Trophoblast cell (in vitro differentiated cells and primary cell): ENCODE results near the gene CD7.
"Not testable (repeated sequence)": the region's sequence is repeated elsewhere in the genome, so short reads cannot be mapped to it uniquely, and the experiment has no call there.

Experiments used
- DNase-seq, 2 donors: peaks; one replicate each; pipeline ENCODE4 v3.0.0-alpha.2; 2016
- H2AFZ ChIP-seq: 2 replicates; pipeline ENCODE4 v1.6.1; 2013; ENCODE audit warnings: low read length, moderate library complexity, mild to moderate bottlenecking; ENCODE audit not compliant: insufficient read depth, poor library complexity
- H2AK5ac ChIP-seq: 2 replicates; pipeline ENCODE4 v1.6.1; 2013; ENCODE audit warnings: mild to moderate bottlenecking, low read length
- H2BK120ac ChIP-seq: 2 replicates; pipeline ENCODE4 v1.6.1; 2013; ENCODE audit warnings: low read length, mild to moderate bottlenecking, moderate library complexity; ENCODE audit not compliant: insufficient read depth, poor library complexity
- H2BK12ac ChIP-seq: 2 replicates; pipeline ENCODE4 v1.6.1; 2013; ENCODE audit warnings: mild to moderate bottlenecking, low read length, moderate library complexity
- H2BK5ac ChIP-seq: 2 replicates; pipeline ENCODE4 v1.6.1; 2013; ENCODE audit warnings: low read length, low read depth, moderate library complexity, mild to moderate bottlenecking; ENCODE audit not compliant: poor library complexity
- H3K14ac ChIP-seq: 2 replicates; pipeline ENCODE4 v1.6.1; 2013; ENCODE audit warnings: mild to moderate bottlenecking, low read length
- H3K18ac ChIP-seq: 2 replicates; pipeline ENCODE4 v1.6.1; 2013; ENCODE audit warnings: mild to moderate bottlenecking, low read length
- H3K23ac ChIP-seq: 2 replicates; pipeline ENCODE4 v1.6.1; 2013; ENCODE audit warnings: low read length
- H3K27ac ChIP-seq: 2 replicates; pipeline ENCODE4 v1.5.1; 2013; ENCODE audit warnings: low read depth, mild to moderate bottlenecking, inconsistent platforms, low read length, moderate library complexity
- H3K27me3 ChIP-seq: 2 replicates; pipeline ENCODE4 v1.6.1; 2013; ENCODE audit warnings: inconsistent platforms, mild to moderate bottlenecking, low read length, moderate library complexity; ENCODE audit not compliant: insufficient read depth
- H3K36me3 ChIP-seq, 2 experiments: 1 replicate in 1 of 2; 2 replicates in 1 of 2; pipeline ENCODE4 v1.6.1; 2013; ENCODE audit warnings: low read length in 2 of 2, mild to moderate bottlenecking in 2 of 2, moderate library complexity in 1 of 2; ENCODE audit not compliant: insufficient read depth in 2 of 2, control insufficient read depth in 1 of 2
- H3K4ac ChIP-seq: 2 replicates; pipeline ENCODE4 v1.6.1; 2013; ENCODE audit warnings: low read depth, mild to moderate bottlenecking, low read length, moderate library complexity
- H3K4me1 ChIP-seq, 2 experiments: 1 replicate in 1 of 2; 2 replicates in 1 of 2; pipeline ENCODE4 v1.6.1; 2013; ENCODE audit warnings: low read length in 2 of 2, mild to moderate bottlenecking in 2 of 2, moderate library complexity in 1 of 2; ENCODE audit not compliant: insufficient read depth in 2 of 2, control insufficient read depth in 1 of 2
- H3K4me2 ChIP-seq: 2 replicates; pipeline ENCODE4 v1.6.1; 2013; ENCODE audit warnings: inconsistent platforms, mild to moderate bottlenecking, low read length, moderate library complexity
- H3K4me3 ChIP-seq: 2 replicates; pipeline ENCODE4 v1.5.1; 2013; ENCODE audit warnings: mild to moderate bottlenecking, low read depth, low read length, inconsistent platforms
- H3K79me1 ChIP-seq: one replicate; pipeline ENCODE4 v1.6.1; 2013; ENCODE audit warnings: low read length
- H3K79me2 ChIP-seq: 2 replicates; pipeline ENCODE4 v1.6.1; 2013; ENCODE audit warnings: low read length, mild to moderate bottlenecking; ENCODE audit not compliant: control insufficient read depth, insufficient read depth, poor library complexity
- H3K9ac ChIP-seq: 2 replicates; pipeline ENCODE4 v1.6.1; 2013; ENCODE audit warnings: mild to moderate bottlenecking, low read length
- H3K9me3 ChIP-seq: 2 replicates; pipeline ENCODE4 v1.6.1; 2013; ENCODE audit warnings: low read depth, mild to moderate bottlenecking, control low read depth, inconsistent platforms, low read length; ENCODE audit not compliant: insufficient read depth
- H4K12ac ChIP-seq: 2 replicates; pipeline ENCODE4 v1.6.1; 2013; ENCODE audit warnings: low read depth, mild to moderate bottlenecking, low read length, moderate library complexity
- H4K8ac ChIP-seq: 2 replicates; pipeline ENCODE4 v1.6.1; 2013; ENCODE audit warnings: low read depth, mild to moderate bottlenecking, low read length, moderate library complexity
- H4K91ac ChIP-seq: one replicate; pipeline ENCODE4 v1.6.1; 2013; ENCODE audit warnings: low read depth, mild to moderate bottlenecking, low read length, moderate library complexity
- WGBS: extraction: QIAGEN DNeasy Blood & Tissue Kit; methylation state at CpG from one replicate; pipeline ENCODE4 v1.1.7; 2013; ENCODE audit warnings: missing lambda C conversion rate; ENCODE audit not compliant: insufficient read length, insufficient coverage; ENCODE audit errors: extremely low coverage; 5-methylcytosine and 5-hydroxymethylcytosine counted together

The CD7 gene

DNA sequence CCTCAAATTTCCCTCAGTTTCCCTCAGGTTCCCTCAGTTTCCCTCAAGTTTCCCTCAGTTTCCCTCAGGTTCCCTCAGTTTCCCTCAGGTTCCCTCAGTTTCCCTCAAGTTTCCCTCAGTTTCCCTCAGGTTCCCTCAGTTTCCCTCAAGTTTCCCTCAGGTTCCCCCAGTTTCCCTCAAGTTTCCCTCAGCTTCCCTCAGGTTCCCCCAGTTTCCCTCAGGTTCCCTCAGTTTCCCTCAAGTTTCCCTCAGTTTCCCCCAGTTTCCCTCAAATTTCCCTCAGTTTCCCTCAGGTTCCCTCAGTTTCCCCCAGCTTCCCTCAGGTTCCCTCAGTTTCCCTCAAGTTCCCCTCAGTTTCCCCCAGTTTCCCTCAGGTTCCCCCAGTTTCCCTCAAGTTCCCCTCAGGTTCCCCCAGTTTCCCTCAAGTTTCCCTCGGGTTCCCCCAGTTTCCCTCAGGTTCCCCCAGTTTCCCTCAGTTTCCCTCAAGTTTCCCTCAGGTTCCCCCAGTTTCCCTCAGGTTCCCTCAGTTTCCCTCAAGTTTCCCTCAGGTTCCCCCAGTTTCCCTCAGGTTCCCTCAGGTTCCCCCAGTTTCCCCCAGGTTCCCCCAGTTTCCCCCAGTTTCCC is 42.2 kb upstream of the CD7 start:
- not testable (repeated sequence) for H2AFZ ChIP-seq, H3K79me2 ChIP-seq, H3K79me1 ChIP-seq, H3K23ac ChIP-seq, H3K18ac ChIP-seq, H2BK12ac ChIP-seq, H3K4ac ChIP-seq, H3K27me3 ChIP-seq, H2BK5ac ChIP-seq, H3K9ac ChIP-seq, H4K8ac ChIP-seq, H3K4me3 ChIP-seq, H4K12ac ChIP-seq, H3K9me3 ChIP-seq, H2AK5ac ChIP-seq, H3K4me1 ChIP-seq, H2BK120ac ChIP-seq, H3K36me3 ChIP-seq, H3K14ac ChIP-seq, H4K91ac ChIP-seq, H3K4me2 ChIP-seq, H3K27ac ChIP-seq, DNase-seq
- no CpG with 5 or more reads among the region's 1 CpG for WGBS

GRCh38 chr17:82358465-82359350 is 41.3 kb upstream of the CD7 start, which contains the start of gene TEX19:
Gene TEX19 (plus strand): TSS chr17:82359247. CDS start chr17:82362151, 2,904 bp downstream.
- H3K14ac ChIP-seq, result no peak within 1 kb of the TSS
- no CpG with 5 or more reads among the region's 21 CpGs for whole genome bisulfite sequencing

GRCh38 chr17:82357394-82357793 is 40.0 kb upstream of the CD7 start:
- Histone ChIP-seq H3K23ac (no peak overlapping the region), H3K9ac (no peak overlapping the region), H3K79me1 (no peaks in the 10 kb centered on the region), H2AK5ac (peak overlapping the region; percentile 5), H3K14ac (no peak overlapping the region), H3K79me2 (peaks cover 2% of the 10 kb centered on the region), H4K8ac (no peak overlapping the region), H3K27me3 (no peaks in the 10 kb centered on the region), H3K4me1 (peaks cover 5 to 6% of the 10 kb centered on the region in 2 experiments), H2BK12ac (no peak overlapping the region), H3K4me2 (no peak overlapping the region), H3K4ac (no peak overlapping the region), H3K27ac (no peak overlapping the region), H4K91ac (no peak overlapping the region), H3K18ac (no peak overlapping the region), H3K4me3 (no peak overlapping the region), H2AFZ (no peak overlapping the region), H3K36me3 (no peaks in the 10 kb centered on the region), H4K12ac (no peak overlapping the region), H3K9me3 (no peaks in the 10 kb centered on the region), H2BK120ac (no peak overlapping the region), H2BK5ac (no peak overlapping the region)
- WGBS, result no CpG with 5 or more reads among the region's 2 CpGs
- no peak for DNase-seq

More at GRCh38 chr17:82358465-82359350, 41.3 kb upstream of the CD7 start, which contains the start of gene TEX19:
- Histone ChIP-seq H3K9ac (no peak within 1 kb of the TSS), H3K4me3 (no peak within 1 kb of the TSS), H3K79me2 (peaks cover 2% of the 10 kb centered on the region), H3K79me1 (no peaks in the 10 kb centered on the region), H3K36me3 (no peaks in the 10 kb centered on the region), H3K9me3 (no peaks in the 10 kb centered on the region), H2BK5ac (no peak within 1 kb of the TSS), H3K27me3 (no peaks in the 10 kb centered on the region), H4K8ac (no peak within 1 kb of the TSS), H2AK5ac (no peak within 1 kb of the TSS), H3K23ac (no peak within 1 kb of the TSS), H4K91ac (no peak within 1 kb of the TSS), H3K18ac (no peak within 1 kb of the TSS), H3K4me1 (peaks cover 5 to 6% of the 10 kb centered on the region in 2 experiments), H3K27ac (no peak within 1 kb of the TSS), H2BK120ac (no peak within 1 kb of the TSS), H3K4ac (no peak within 1 kb of the TSS), H2AFZ (no peak within 1 kb of the TSS), H4K12ac (peak within 1 kb of the TSS; percentile 11), H3K4me2 (no peak within 1 kb of the TSS), H2BK12ac (no peak within 1 kb of the TSS)
- DNase-seq, result no peak

GRCh38 chr17:82356845-82357355 is 39.5 kb upstream of the CD7 start:
- H4K8ac ChIP-seq, result no peak overlapping the region
- H3K27me3 ChIP-seq, result no peaks in the 10 kb centered on the region
- no peak overlapping the region for H2AFZ ChIP-seq
- H3K18ac ChIP-seq, result no peak overlapping the region
- no peak overlapping the region for H2BK120ac ChIP-seq
- no peak overlapping the region for H3K4me3 ChIP-seq
- H3K79me2 ChIP-seq, result peaks cover 2% of the 10 kb centered on the region
- no CpG with 5 or more reads among the region's 20 CpGs for WGBS
- H3K23ac ChIP-seq, result no peak overlapping the region
- H3K36me3 ChIP-seq, result no peaks in the 10 kb centered on the region
- H4K91ac ChIP-seq, result no peak overlapping the region
- no peak overlapping the region for H3K27ac ChIP-seq
- H3K4me2 ChIP-seq, result no peak overlapping the region
- H2BK12ac ChIP-seq, result no peak overlapping the region
- no peak overlapping the region for H3K9ac ChIP-seq
- H3K79me1 ChIP-seq, result no peaks in the 10 kb centered on the region
- peak overlapping the region; percentile 68 for H2AK5ac ChIP-seq
- no peak overlapping the region for H2BK5ac ChIP-seq
- no peak overlapping the region for H3K14ac ChIP-seq
- H4K12ac ChIP-seq, result no peak overlapping the region
- no peak for DNase-seq
- H3K4me1 ChIP-seq, result peaks cover 5 to 6% of the 10 kb centered on the region in 2 experiments
- H3K4ac ChIP-seq, result no peak overlapping the region
- no peaks in the 10 kb centered on the region for H3K9me3 ChIP-seq
